GM04504 (cell line): ENCODE data around the gene MKRN1.
"Not testable (repeated sequence)": the region's sequence is repeated elsewhere in the genome, so short reads cannot be mapped to it uniquely, and the experiment has no call there.

Source experiments
- DNase-seq: peaks from one replicate; pipeline ENCODE4 v3.0.0-alpha.2; 2012; ENCODE audit warnings: low read depth

Gene MKRN1, protein sequence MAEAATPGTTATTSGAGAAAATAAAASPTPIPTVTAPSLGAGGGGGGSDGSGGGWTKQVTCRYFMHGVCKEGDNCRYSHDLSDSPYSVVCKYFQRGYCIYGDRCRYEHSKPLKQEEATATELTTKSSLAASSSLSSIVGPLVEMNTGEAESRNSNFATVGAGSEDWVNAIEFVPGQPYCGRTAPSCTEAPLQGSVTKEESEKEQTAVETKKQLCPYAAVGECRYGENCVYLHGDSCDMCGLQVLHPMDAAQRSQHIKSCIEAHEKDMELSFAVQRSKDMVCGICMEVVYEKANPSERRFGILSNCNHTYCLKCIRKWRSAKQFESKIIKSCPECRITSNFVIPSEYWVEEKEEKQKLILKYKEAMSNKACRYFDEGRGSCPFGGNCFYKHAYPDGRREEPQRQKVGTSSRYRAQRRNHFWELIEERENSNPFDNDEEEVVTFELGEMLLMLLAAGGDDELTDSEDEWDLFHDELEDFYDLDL

DNA sequence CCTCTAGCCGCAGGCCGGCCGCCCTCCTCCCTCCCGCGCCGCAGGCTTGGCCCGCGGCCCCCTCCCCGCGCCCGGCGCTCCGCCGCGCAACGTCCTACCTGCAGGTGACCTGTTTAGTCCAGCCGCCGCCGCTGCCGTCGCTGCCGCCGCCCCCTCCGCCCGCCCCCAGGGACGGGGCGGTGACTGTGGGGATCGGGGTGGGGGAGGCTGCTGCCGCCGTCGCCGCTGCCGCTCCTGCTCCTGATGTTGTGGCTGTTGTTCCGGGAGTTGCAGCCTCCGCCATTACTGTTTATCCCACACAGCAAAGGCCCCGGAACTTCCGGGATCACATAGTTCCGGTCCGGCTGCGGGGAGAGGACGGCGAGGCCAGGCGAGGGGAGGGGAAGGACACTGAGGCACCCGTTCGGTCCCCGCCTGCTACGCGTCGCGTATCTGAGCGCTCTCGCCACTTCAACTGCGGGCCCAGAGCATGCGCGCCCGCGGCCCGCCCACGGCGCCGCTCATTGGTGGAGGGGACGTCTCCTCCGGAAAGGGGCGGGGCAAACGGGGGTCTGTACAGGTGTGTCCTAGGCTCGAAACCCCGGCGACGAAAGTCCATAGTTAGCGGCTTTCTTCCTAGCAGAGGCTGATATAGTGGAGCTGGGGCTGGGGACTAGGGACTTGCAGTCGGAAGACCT is at the start of gene MKRN1:
Gene MKRN1 (minus strand): TSS at position 444 of the 677 bp plus-strand sequence. CDS start 161 bp downstream, at position 283.
- peak; percentile 81 for DNase-seq

DNA sequence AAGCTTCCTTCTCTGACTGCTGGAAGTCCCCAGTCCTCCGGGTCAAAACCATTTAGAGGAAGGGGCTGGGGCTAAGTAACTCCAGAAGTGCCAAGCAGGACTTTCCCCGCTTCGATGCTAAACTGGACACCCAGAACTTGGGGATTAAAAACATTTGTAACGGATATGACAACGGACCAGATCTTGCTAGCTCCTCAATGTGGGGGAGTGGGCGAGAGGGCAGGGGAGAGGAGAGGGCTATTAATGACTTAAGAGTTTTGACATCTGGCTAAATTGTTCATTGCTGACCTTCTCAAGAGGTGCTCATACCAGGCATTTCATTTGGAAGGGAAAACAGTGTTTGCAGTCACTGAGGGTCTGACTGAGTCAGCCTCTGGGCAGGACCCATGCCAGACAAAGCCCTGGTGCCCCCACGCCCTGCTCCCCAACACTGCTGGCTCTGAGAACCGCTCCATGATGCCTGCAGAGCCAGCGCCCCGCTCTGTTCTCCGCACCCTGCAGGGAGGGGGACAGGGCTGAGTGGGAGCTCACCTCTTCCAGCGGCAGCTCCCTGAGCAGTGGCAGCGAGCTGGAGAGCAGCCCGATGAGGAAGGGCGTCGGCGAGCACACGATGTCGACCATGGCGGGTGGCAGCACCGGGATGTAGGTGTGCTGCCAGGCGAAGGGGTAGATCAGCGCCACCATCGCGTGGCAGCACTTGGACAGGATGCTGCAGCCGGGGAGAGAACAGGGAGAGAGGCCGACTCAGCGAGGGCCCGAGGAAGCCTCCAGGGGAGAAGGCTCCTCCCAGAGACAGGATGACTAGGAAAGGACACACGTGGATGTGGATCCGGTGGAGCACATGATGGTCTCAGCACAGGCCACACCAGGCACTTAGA is 47.7 kb upstream of the MKRN1 start:
- DNase-seq = no peak

DNA sequence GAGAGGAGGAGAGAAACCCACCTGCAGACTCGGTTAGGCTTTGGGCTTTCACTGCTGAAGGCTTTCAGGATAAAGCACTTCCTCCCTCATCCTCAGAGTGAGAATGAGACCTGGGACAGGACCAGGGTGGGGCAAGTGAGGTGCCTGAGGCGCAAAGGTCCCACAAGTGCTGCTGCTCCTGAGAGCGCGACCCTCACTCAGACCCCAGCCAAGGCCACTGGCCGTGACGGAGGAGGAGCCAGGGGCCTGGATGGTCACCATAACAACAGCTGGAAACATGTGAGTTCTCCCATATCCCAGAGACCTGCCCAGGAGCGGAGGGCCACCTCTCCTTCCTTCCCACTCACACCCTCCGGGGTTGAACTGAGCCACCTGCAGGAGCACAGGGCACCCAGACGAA is 46.9 kb upstream of the MKRN1 start:
- DNase-seq = no peak

DNA sequence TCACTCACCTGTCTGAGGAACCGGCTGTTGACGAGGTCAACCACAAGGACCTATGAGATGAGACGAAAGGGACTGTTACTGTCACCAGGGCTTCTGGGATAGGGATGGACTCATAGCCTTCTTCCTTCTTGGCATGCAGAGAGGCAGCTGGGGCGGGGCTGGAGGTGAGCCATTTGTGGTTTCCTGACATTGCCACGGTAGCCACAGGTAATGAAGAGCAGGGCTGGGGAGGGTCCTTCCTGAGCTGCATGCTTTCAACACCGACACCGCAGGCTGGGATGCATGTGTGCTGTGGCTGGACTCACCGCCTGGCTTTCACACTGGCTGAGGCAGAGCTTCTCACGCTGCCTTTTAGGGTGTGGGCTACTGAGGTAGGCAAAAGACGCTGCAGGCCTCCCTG is 46.4 kb upstream of the MKRN1 start:
- no peak for DNase-seq

DNA sequence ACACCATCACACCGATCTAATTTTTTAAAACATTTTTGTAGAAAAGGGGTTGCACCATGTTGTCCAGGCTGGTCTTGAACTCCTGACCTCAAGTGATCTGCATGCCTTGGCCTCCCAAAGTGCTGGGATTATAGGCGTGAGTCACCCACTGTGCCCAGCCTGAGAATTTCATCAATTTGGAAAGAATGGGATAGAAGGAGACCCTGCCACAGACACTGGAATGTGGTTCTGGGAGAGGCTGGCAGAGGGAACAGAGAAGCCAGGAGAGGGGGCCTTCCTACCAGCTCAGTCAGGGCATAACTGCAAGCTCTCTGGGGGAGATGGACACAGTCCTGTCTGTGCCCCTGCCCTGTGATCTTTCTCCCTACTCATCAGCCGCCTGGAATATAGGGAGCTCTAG is 42.1 kb upstream of the MKRN1 start:
- no peak for DNase-seq

DNA sequence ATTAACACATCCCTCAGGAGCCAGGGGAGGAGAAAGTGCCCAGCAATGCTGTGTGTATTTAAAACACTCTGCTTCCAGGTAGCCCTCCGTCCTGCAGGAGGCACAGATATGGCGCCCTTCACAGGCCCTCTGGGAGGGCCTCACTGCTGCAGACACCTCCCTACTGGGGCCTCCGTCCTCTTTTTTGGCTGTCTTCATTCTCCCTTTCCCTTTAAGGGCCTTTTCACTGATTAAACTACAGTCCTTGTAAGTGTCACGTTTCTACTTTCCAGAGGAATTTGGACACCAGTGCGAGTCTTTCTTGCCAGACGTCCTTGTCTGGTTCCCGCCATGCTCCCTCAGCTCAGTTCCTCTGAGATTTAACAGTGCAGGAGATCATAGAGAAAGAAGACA is 39.7 kb upstream of the MKRN1 start:
- DNase-seq = no peak

DNA sequence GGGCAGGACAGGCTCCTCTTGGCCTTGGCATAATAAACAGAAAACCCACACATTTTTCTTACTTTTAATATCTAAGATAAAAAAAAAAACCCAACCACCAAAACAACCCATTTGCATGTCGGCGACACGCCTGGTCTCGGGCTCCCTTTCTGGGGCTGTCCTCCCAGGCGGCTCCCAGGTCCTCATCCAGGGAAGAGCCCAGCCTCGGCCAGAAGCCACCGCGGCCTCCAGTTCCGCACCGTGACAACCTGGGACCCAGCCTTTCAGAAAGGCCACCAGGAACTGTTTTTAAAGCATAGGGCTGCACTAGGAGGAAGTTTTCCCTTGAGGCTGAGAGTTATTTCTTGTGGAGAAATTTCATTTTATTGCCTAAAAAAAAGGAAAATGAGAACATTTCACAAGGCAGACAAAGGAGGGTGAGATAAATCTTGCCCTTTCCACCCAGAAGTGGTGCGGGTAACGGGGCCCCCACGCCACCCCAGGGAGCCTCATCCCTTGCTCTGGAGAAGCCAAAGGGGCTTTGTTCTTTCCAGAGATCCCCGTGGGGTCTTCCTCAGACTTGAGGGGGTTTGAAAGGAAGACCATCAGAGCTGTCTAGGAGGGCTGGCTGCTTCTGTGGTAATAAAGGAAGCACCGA is 39.2 kb upstream of the MKRN1 start:
- DNase-seq = no peak

DNA sequence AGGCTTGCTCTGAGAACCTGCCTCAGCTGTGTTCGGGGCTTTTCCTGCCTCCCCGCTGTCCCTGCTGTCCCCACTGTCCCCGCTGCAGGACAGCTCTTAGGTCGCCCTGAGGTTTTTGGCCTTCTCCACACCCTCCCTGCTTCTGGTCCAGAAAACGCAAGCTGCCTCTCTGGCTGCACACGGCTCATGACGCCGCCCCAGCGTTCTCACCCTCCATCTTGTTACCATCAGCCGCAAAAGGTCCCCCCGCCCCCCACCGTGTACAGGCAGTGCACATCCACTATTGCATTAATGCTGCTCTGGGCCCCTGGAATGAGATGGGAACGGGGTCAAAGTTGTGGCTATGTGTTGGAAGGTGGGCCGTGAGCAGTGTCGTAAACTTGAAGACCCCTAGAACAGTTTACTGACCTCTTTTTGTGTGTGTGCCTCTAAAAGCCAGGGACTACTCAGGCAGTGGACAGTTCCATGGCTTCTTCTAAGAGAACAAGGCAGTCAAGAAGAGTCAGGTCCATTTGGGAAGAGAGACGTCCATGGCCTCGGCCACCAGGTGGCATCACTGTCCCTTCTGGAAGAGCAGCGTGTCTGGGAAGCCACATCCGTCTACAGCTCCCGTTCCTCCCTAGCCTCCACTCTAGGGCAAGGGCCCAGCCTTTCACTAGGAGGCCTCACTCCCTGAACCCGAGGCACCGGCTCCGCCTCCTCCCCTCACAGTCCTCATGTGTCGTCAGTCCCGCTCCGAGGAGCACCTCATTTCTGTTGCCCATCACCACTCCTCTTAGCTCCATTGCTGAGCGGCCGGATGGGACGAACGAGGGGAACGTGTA is 38.5 kb upstream of the MKRN1 start:
- peak; percentile 81 for DNase-seq

DNA sequence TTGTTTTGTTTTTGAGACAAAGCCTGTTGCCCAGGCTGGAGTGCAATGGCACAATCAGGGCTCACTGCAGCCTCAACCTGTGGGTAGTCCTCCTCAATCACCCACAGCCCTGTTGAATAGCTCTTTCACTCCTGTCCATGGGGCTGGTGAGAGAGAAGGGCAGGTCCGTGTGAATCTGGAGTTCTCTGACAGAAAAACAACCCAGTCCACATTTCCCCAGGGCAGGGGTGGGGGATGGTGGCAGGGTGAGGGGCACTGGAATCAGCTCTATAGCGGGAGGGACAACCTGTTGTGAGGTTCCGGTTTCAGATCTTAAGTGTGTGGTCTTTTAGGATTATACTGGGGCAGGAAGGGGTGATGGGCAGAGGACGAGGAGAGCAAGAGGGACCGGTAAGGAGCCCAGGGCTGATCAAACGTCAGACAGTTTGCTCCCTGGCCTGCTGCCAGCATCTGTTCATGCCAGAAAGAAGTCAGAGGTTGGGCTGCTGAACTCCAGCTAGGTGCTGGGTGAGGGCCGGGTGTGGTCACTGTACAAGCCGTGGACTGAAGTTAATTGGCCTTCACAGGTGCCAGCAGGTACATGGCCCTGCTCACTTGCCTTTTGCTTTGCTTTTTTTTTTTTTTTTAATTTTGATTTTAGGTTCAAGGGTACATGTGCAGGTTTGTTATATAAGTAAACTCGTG is 33.2 kb upstream of the MKRN1 start:
- DNase-seq = no peak

DNA sequence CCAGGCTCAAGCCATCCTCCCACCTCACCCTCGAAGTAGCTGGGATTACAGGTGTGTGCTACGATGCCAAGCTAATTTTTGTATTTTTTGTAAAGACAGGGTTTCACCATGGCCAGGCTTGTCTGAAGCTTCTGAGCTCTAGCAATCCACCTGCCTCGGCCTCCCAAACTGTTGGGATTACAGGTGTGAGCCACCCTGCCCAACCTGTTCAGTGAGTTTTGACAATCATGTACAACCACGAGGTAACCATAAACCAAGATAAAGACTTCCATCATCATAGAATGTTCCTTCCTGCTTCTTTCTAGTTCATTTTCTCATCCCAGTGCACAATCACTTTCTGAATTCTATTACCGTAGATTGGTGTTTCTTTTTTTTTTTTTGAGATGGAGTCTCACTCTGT is 30.5 kb upstream of the MKRN1 start:
- no peak for DNase-seq

DNA sequence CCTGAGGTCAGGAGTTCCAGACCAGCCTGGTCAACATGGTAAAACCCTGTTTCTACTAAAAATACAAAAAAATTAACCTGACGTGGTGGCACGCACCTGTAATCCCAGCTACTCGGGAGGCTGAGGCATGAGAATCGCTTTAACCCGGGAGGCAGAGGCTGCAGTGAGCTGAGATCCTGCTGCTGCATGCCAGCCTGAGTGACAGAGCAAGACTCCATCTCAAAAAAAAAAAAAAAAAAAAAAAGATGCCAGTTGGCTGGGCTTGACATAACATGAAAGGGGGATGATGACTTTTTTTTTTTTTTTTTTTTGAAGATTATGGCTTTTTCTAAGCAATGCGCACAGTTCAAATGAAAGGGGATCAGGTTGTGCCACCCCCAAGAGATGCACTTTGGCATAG is 28.3 kb upstream of the MKRN1 start:
- not testable (repeated sequence) for DNase-seq

DNA sequence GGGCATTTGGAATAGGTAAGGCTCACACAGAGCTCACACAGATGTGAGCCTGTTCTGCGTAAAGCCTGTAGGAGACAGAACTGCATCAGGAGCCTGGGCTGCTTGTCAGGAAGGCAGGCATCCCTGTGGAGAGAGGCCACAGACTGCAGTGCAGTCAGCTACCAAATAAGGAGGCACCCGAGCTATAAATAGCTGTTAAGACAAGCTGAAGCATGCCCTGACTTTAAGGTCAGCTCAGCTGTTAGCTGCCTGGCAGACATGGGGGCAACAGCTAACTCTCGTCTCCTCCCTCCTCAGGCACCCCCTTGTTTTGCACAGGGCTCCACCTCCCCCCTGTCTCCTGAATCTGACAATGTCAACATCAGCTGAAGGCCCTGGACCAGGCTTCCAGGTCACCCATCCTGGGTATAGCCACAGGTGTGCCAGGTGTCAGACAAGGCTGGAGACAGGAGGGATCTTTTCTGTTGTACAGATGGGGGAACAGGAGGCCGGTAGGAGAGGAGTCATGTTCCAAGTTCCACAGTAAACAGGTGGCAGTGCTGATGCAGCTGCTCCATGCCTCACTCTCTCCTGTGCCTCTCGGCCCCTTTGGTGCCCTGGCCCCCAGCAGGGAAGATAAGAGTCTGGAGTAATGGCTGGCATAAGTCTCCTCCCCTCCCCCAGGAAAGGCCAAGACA is 27.6 kb upstream of the MKRN1 start:
- peak; percentile 40 for DNase-seq

DNA sequence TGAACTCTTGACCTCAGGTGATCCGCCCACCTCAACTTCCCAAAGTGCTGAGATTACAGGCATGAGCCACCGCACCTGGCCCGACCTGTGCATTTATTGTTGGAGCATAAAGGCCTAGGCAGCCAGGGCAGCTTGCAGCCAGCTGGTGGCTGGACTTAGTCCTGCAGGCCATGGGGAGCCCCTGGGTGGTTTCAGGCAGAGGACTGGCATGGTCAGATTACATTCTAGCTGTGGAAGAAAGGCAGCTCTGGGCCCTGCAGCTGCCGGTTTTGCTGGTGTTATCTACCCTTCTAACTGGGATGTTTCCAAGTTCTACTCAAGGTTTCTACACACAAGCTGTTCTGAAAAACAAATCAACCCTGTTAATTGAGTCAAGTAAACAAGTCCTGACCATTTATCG is 22.7 kb upstream of the MKRN1 start:
- no peak for DNase-seq

DNA sequence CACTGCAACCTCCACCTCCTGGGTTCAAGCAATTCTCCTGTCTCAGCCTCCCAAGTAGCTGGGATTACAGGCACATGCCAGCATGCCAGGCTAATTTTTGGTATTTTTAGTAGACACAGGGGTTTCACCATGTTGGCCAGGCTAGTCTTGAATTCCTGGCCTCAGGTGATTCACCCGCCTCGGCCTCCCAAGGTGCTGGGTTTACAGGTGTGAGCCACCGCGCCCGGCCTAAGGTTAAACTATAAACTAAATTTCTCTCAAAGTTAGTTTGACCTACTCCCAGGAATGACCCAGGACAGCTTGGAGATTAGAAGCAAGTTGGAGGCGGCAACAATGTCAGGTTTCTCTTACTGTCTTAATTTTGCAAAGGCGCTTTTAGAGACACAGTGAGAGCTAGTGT is 18.5 kb upstream of the MKRN1 start:
- not testable (repeated sequence) for DNase-seq

DNA sequence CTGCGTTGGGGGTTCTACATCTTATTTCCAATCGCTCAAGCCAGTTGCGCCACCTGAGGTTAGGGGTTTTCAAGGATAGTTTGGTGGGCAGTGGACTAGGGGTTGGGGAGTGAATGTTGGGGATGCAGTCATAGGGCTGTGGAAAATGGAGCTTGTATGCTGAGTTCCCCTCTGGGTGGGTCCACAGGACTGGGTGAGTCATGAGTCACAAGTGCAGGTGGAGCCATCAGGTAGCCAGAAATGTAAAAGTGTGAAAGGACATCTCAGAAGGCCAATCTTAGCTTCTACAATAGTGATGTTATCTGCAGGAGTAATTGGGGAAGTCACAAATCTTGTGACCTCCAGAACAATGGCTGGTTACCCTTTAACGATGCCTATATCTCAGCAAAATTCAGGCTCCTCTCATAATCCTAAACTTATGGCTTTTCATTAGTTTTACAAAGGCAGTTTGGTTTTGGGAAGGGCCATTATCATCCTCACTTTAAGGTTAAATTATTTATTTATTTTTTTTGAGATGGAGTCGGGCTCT is 18.0 kb upstream of the MKRN1 start:
- no peak for DNase-seq

DNA sequence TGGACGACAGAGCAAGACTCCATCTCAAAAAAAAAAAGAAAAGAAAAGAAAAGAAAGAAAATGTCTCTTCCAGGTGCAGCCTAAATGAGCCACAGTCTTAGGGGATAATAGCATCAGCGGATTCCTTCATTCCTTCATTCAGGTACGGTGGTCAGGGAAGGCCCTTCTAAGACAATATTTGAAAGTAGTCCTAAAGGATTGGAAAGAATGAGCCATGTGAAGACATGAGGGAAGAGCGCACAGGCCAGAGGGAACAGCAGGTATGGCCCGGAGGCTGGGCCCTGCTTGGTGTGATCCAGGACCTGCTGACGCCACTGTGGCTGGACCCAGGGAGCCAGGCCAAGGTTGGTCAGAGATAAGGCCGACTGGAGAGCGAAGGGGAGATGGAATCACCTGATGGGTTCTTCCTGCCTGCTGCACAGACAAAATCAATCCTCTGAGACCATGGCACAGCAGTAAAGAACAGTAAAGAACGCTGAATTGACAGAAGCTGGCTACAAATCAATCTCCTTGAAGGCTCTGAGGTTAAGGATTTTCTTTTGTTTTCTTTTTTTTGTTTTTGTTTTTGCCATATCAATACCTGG is 16.3 kb upstream of the MKRN1 start:
- DNase-seq = no peak

DNA sequence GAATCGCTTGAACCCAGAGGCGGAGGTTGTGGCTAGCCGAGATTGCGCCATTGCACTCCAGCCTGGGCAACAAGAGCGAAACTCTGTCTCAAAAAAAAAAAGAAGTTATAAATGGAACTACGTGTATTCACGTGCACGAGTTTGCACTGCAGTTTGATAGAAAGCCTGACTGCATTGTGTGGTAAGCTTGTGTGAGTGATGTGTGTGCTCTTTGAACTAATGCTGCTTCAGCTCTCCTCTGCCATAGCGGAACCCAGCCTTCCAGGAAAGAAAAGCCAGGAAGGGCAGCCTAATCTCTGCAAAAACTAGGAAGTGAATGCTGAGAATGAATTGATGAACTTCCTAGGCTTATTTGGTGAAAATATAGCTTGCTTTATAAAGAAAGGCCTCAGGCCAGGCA is 15.6 kb upstream of the MKRN1 start:
- DNase-seq = no peak

DNA sequence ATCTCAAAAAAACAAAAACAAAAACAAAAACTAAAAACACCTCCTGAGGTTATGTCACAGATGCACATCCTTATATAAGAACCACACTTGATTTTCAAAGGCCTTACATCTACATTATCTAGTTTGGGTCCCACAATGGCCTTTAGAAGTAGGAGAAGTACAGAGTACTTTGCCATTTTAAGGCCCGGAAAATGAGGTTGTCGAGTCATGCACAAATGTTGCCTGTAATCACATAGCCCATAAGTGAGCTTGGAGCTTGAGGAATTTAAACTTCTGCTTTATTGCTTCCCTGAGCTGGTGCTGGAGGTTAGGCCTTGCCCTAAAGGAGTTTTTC is 9.7 kb upstream of the MKRN1 start:
- no peak for DNase-seq

DNA sequence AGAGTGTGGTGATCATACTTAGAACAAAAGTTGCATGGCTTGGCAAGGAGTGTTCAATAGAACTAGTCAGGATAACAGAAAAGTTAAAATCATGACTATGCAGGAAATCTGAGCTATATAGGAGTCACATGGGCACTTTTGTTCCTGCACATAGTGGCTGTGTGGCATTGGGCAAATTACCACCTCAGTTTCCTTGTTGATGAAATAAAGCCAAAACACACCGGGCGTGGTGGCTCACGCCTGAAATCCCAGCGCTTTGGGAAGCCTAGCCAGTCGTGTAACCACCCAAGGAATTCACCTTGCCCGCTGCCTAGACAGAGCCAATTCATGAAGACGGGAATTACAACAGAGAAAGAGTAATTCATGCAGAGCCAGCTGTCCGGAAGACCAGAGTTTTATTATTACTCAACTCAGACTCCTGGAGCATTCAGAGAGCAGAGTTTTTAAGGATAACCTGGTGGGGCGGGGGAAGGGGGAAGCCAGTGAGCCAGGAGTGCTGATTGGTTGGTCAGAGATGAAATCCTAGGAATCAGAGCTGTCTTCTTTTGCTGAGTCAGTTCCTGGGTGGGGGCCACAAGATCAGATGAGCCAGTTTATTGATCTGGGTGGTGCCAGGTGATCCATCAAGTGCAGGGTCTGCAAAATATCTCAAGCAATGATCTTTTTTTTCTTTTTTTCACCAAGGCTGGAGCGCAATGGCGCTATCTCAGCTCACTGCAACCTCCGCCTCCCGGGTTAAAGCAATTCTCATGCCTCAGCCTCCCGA is 6.4 kb upstream of the MKRN1 start:
- DNase-seq = no peak
